IMR-90 (cell line): ENCODE measurements around the gene WDFY2. TPM values are rescaled to one million over a fixed set of nuclear protein-coding genes. Genes with fewer than 3 reads are reported as not detected.

Experiments
- ATAC-seq: fragments of 200-7000 bp; cut with Tn5 transposase; 2 replicates; pipeline ENCODE4 v1.9.1; 2020; ENCODE audit warnings: low read depth, mild to moderate bottlenecking, moderate library complexity
- BruUV-seq: library from RNA; stranded (reverse); fragments of 400-500 nt; replicated peaks from 2 replicates; lab custom pipeline; 2021; lab: Mats Ljungman, UMichigan
- CTCF ChIA-PET: fragments of 300-600 bp; formaldehyde crosslinking; extraction: SDS; loops from one replicate; lab custom pipeline; 2021; ENCODE audit warnings: antibody characterized with exemption; lab: Yijun Ruan, JAX
- POLR2A ChIA-PET: fragments of 300-600 bp; sonication (Branson Sonifier 250); formaldehyde crosslinking; loops from one replicate; lab custom pipeline; 2022; ENCODE audit warnings: antibody characterized with exemption; ENCODE audit not compliant: unreplicated experiment; lab: Charles Lee
- DNase-seq: peaks from one replicate; pipeline ENCODE4 v3.0.0; 2013
- H2AFZ ChIP-seq: replicated peaks from 2 replicates; pipeline ENCODE3; 2013; ENCODE audit warnings: low read length, mild to moderate bottlenecking; ENCODE audit not compliant: poor library complexity
- H2AK5ac ChIP-seq: 2 replicates; pipeline ENCODE4 v1.6.1; 2013; ENCODE audit warnings: low read depth, low read length, inconsistent platforms
- H2AK9ac ChIP-seq: replicated peaks from 2 replicates; pipeline ENCODE3; 2013; ENCODE audit warnings: mild to moderate bottlenecking, low read depth, low read length, moderate library complexity; ENCODE audit not compliant: poor library complexity
- H2BK120ac ChIP-seq: 2 replicates; pipeline ENCODE4 v1.6.1; 2013; ENCODE audit warnings: low read depth, low read length, inconsistent platforms
- H2BK15ac ChIP-seq: 3 replicates; pipeline ENCODE4 v1.6.1; 2013; ENCODE audit warnings: low read depth, low read length, inconsistent platforms
- H2BK20ac ChIP-seq: 2 replicates; pipeline ENCODE4 v1.6.1; 2013; ENCODE audit warnings: low read depth, mild to moderate bottlenecking, inconsistent platforms, low read length, moderate library complexity
- H2BK5ac ChIP-seq: 2 replicates; pipeline ENCODE4 v1.6.1; 2013; ENCODE audit warnings: mild to moderate bottlenecking, low read depth, low read length, inconsistent platforms; ENCODE audit not compliant: poor library complexity, severe bottlenecking
- H3K14ac ChIP-seq: replicated peaks from 2 replicates; pipeline ENCODE4 v1.6.1; 2013; ENCODE audit warnings: low read depth, low read length, inconsistent platforms
- H3K18ac ChIP-seq: 2 replicates; pipeline ENCODE4 v1.6.1; 2013; ENCODE audit warnings: low read depth, low read length, control low read depth
- H3K23ac ChIP-seq: 2 replicates; pipeline ENCODE4 v1.6.1; 2013; ENCODE audit warnings: low read depth, low read length, inconsistent platforms
- H3K27ac ChIP-seq: 2 replicates; pipeline ENCODE4 v1.5.1; 2013; ENCODE audit warnings: mild to moderate bottlenecking, control low read depth, low read length; ENCODE audit not compliant: insufficient read depth
- H3K27me3 ChIP-seq: 2 replicates; pipeline ENCODE4 v1.6.1; 2013; ENCODE audit warnings: low read length; ENCODE audit not compliant: control insufficient read depth, insufficient read depth
- H3K36me3 ChIP-seq: 2 replicates; pipeline ENCODE4 v1.6.1; 2013; ENCODE audit warnings: low read length, mixed read lengths; ENCODE audit not compliant: control insufficient read depth, insufficient read depth
- H3K4ac ChIP-seq: 2 replicates; pipeline ENCODE4 v1.6.1; 2013; ENCODE audit warnings: low read depth, low read length, inconsistent platforms
- H3K4me1 ChIP-seq: 2 replicates; pipeline ENCODE4 v1.6.1; 2013; ENCODE audit warnings: low read length, mixed read lengths; ENCODE audit not compliant: control insufficient read depth, insufficient read depth
- H3K4me2 ChIP-seq: 2 replicates; pipeline ENCODE4 v1.6.1; 2013; ENCODE audit warnings: low read depth, mild to moderate bottlenecking, control low read depth, low read length, moderate library complexity
- H3K4me3 ChIP-seq: 2 replicates; pipeline ENCODE4 v1.5.1; 2013; ENCODE audit warnings: low read depth, mild to moderate bottlenecking, control low read depth, low read length, moderate library complexity; ENCODE audit not compliant: insufficient read depth
- H3K56ac ChIP-seq: 2 replicates; pipeline ENCODE4 v1.6.1; 2013; ENCODE audit warnings: low read length, inconsistent platforms; ENCODE audit not compliant: insufficient read depth; ENCODE audit errors: extremely low read depth
- H3K79me1 ChIP-seq, 2 experiments: 2 replicates each; pipeline ENCODE4 v1.6.1; 2013; ENCODE audit warnings: low read length in 2 of 2, inconsistent platforms in 1 of 2, low read depth in 1 of 2
- H3K9ac ChIP-seq: 2 replicates; pipeline ENCODE4 v1.6.1; 2013; ENCODE audit warnings: low read depth, low read length, control low read depth
- H3K9me1 ChIP-seq: 2 replicates; pipeline ENCODE4 v1.6.1; 2013; ENCODE audit warnings: low read length, inconsistent platforms; ENCODE audit not compliant: insufficient read depth
- H3K9me3 ChIP-seq: 2 replicates; pipeline ENCODE4 v1.6.1; 2013; ENCODE audit warnings: low read length; ENCODE audit not compliant: control insufficient read depth, insufficient read depth
- H4K20me1 ChIP-seq: 2 replicates; pipeline ENCODE4 v1.6.1; 2013; ENCODE audit warnings: low read length, inconsistent platforms; ENCODE audit not compliant: insufficient read depth
- H4K5ac ChIP-seq: 2 replicates; pipeline ENCODE4 v1.6.1; 2013; ENCODE audit warnings: mild to moderate bottlenecking, low read depth, low read length, control low read depth
- H4K8ac ChIP-seq, 2 experiments: 2 replicates each; pipeline ENCODE4 v1.6.1; 2013; ENCODE audit warnings: low read depth in 2 of 2, low read length in 2 of 2, control low read depth in 1 of 2, inconsistent platforms in 1 of 2
- H4K91ac ChIP-seq: 2 replicates; pipeline ENCODE4 v1.6.1; 2013; ENCODE audit warnings: low read depth, low read length, inconsistent platforms; ENCODE audit not compliant: insufficient read depth
- CEBPB ChIP-seq: IDR thresholded peaks from 2 replicates; pipeline ENCODE4 v1.6.1; 2012; ENCODE audit warnings: low read depth, low read length, improper control_type of control experiment
- FOS ChIP-seq: fragments of 150-350 bp; IDR thresholded peaks from 2 replicates; pipeline ENCODE4 v1.6.1; 2016; ENCODE audit warnings: low read depth, low read length
- MAFK ChIP-seq: IDR thresholded peaks from 2 replicates; pipeline ENCODE4 v1.6.1; 2012; ENCODE audit warnings: low read depth, low read length, improper control_type of control experiment
- MAZ ChIP-seq: IDR thresholded peaks from 2 replicates; pipeline ENCODE4 v1.6.1; 2012; ENCODE audit warnings: low read depth, mild to moderate bottlenecking, low read length, improper control_type of control experiment, moderate library complexity, borderline replicate concordance
- RAD21 ChIP-seq: IDR thresholded peaks from 2 replicates; pipeline ENCODE4 v1.6.1; 2012; ENCODE audit warnings: low read length, improper control_type of control experiment
- WGBS, 2 experiments: methylation state at CpG; one replicate each; pipeline versions ENCODE4 v1.1.5 to v1.1.7; 2013; ENCODE audit warnings: missing lambda C conversion rate in 2 of 2; ENCODE audit not compliant: insufficient read length in 1 of 2; ENCODE audit errors: extremely low coverage in 2 of 2; 5-methylcytosine and 5-hydroxymethylcytosine counted together
- dilution Hi-C: fragments of 300-500 bp; cut with HindIII; formaldehyde crosslinking; loops from one replicate; pipeline ENCODE4 v1.14.3; 2018; ENCODE audit warnings: low sequenced_read_pairs; ENCODE audit not compliant: unreplicated experiment
- in situ Hi-C: fragments of 300-500 bp; cut with MboI; formaldehyde crosslinking; loops from 3 replicates; pipeline ENCODE4 v1.14.3; 2019; ENCODE audit warnings: low sequenced_read_pairs, inconsistent platforms, mixed read lengths
- intact Hi-C: fragments of 100-400 bp; cut with micrococcal nuclease; formaldehyde crosslinking; loops from 2 replicates; pipeline ENCODE4 v1.10.0; 2022
- polyA plus RNA-seq, 3 experiments: library from polyadenylated mRNA; depleted of rRNA; stranded (reverse); fragments of >200 nt; gene quantifications; 2 replicates each; pipeline ENCODE4 v1.2.3, GENCODE V29; 2012; ENCODE audit warnings: low replicate concordance in 1 of 3
- total RNA-seq: library from RNA; depleted of rRNA; stranded (reverse); fragments of >200 nt; gene quantifications from 2 replicates; pipeline ENCODE4 v1.2.3, GENCODE V29; 2012
- TF ChIP-seq, protein P1 (sequence below): fragments of 150-350 bp; IDR thresholded peaks from 2 replicates; pipeline ENCODE4 v1.6.1; 2017; ENCODE audit warnings: mild to moderate bottlenecking, antibody characterized with exemption, low read length, low read depth

Gene WDFY2
- total and polyA plus RNA-seq, 2 of the 4 experiments (the other 2 are of a cell fraction) = 4.3 to 5.4 TPM

DNA sequence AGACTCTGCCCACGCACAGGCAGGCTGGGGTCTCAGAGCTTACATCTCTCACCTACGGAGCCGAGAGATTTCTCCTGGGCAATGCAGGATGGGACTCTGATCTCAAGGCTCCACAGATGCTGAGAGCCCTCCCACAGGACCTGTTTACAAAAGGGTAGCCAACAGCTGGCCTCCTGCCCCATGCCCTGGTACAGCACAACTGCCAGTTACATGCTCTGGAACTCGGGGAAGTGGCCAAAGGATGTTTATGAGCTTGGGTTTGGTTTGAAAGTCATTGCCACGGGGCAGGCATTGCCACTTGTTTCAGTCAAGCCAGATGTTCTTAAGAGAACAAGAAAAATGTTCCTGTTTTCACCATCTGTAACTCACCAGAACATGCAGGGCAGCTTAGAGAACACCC lies 216.2 kb downstream of the WDFY2 start:
- no peak for ATAC-seq
- intact Hi-C loops = loop anchor here (5.0 to 10.0 kb wide), 2 partner anchors 348 to 576 kb away; partner anchors contain the start of genes FAM124A and INTS6

More for the DNA sequence above, 216.2 kb downstream of the WDFY2 start:
- ChIA-PET POLR2A (no interaction called here), CTCF (no interaction called here)
- no peak overlapping the region for H3K23ac ChIP-seq
- no peak overlapping the region for H3K27ac ChIP-seq
- WGBS, 2 experiments = 83% methylated on average over 2 of the region's 5 CpGs; no CpG with 5 or more reads in 1 of the 2 experiments
- H3K4me3 ChIP-seq = no peak overlapping the region
- H3K4ac ChIP-seq = no peak overlapping the region
- no peaks in the 10 kb centered on the region for H3K27me3 ChIP-seq
- no peak overlapping the region for H2BK5ac ChIP-seq
- no peaks in the 10 kb centered on the region for H4K20me1 ChIP-seq
- peaks cover 4% of the 10 kb centered on the region for H3K4me1 ChIP-seq
- no peak overlapping the region for H2AK9ac ChIP-seq
- H3K4me2 ChIP-seq = no peak overlapping the region
- H2BK20ac ChIP-seq = no peak overlapping the region
- no peak overlapping the region for H3K56ac ChIP-seq
- no peak overlapping the region for H4K5ac ChIP-seq
- H2BK120ac ChIP-seq = no peak overlapping the region
- H3K18ac ChIP-seq = no peak overlapping the region
- no peaks in the 10 kb centered on the region for H3K36me3 ChIP-seq
- H3K9ac ChIP-seq = no peak overlapping the region
- no peak overlapping the region for H3K14ac ChIP-seq
- no peak for TF ChIP-seq MAFK
- TF ChIP-seq, protein P1, sequence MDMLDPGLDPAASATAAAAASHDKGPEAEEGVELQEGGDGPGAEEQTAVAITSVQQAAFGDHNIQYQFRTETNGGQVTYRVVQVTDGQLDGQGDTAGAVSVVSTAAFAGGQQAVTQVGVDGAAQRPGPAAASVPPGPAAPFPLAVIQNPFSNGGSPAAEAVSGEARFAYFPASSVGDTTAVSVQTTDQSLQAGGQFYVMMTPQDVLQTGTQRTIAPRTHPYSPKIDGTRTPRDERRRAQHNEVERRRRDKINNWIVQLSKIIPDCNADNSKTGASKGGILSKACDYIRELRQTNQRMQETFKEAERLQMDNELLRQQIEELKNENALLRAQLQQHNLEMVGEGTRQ = no peak
- no peak for TF ChIP-seq FOS
- no peak for TF ChIP-seq CEBPB
- TF ChIP-seq MAZ = no peak
- TF ChIP-seq RAD21 = no peak
- H4K8ac ChIP-seq = no peak overlapping the region
- no peak for DNase-seq
- no peak overlapping the region for H2BK15ac ChIP-seq
- peaks cover 4% of the 10 kb centered on the region; the same call in 1 of the 2 replicates for H3K9me1 ChIP-seq
- in situ Hi-C loops (no loop called here), dilution Hi-C loops (no loop called here)
- H2AFZ ChIP-seq = no peak overlapping the region
- H2AK5ac ChIP-seq = no peak overlapping the region
- peaks cover 0 to 9% of the 10 kb centered on the region in 2 experiments; a peak in 1 of 4 replicates for H3K79me1 ChIP-seq
- no TSS peak for BruUV-seq
- no peaks in the 10 kb centered on the region for H3K9me3 ChIP-seq
- no peak overlapping the region for H4K91ac ChIP-seq
